Astrocyte of the spinal cord (primary cell): ENCODE measurements around the gene PHYKPL.

Experiments
- DNase-seq: peaks from one replicate; pipeline ENCODE4 v3.0.0; 2011; ENCODE audit warnings: low read depth, low spot score
- H3K4me3 ChIP-seq: 2 replicates; pipeline ENCODE4 v1.5.1; 2011; ENCODE audit warnings: low read depth, mild to moderate bottlenecking, low read length, moderate library complexity
- CTCF ChIP-seq: IDR thresholded peaks from 2 replicates; pipeline ENCODE4 v1.5.1; 2012; ENCODE audit warnings: low read depth, mild to moderate bottlenecking, low read length, inconsistent platforms
- in situ Hi-C: cut with HindIII; loops from 2 replicates; pipeline ENCODE4 v1.10.0; 2017; ENCODE audit warnings: low sequenced_read_pairs

Gene PHYKPL

GRCh38 chr5:178196986-178197385, 35.6 kb downstream of the PHYKPL start:
- TF ChIP-seq CTCF, result peak; percentile 46
- no peak for DNase-seq
- in situ Hi-C loops, result no loop called here
- no peak overlapping the region for H3K4me3 ChIP-seq

GRCh38 chr5:178196281-178196812, 36.3 kb downstream of the PHYKPL start:
- no peak overlapping the region for H3K4me3 ChIP-seq
- no peak for TF ChIP-seq CTCF
- DNase-seq, result no peak
- in situ Hi-C loops, result no loop called here

- DNase-seq, result no peak
- in situ Hi-C loops, result no loop called here
- TF ChIP-seq CTCF, result no peak
- no peak overlapping the region for H3K4me3 ChIP-seq
These were observed 38.6 kb downstream of the PHYKPL start for GRCh38 chr5:178194026-178194425.

- DNase-seq, result no peak
- no peak for TF ChIP-seq CTCF
- H3K4me3 ChIP-seq, result no peak overlapping the region
- in situ Hi-C loops, result no loop called here
These were observed 39.3 kb downstream of the PHYKPL start for GRCh38 chr5:178193251-178193809.

GRCh38 chr5:178192787-178193186, 39.8 kb downstream of the PHYKPL start:
- no peak for DNase-seq
- no peak for TF ChIP-seq CTCF
- in situ Hi-C loops, result no loop called here
- H3K4me3 ChIP-seq, result no peak overlapping the region

- in situ Hi-C loops, result no loop called here
- H3K4me3 ChIP-seq, result no peak overlapping the region
- TF ChIP-seq CTCF, result no peak
- no peak for DNase-seq
These were observed 40.4 kb downstream of the PHYKPL start for GRCh38 chr5:178192244-178192643.
